ENCODE data around the gene ACE. TPM values are rescaled to one million over a fixed set of nuclear protein-coding genes. Genes with fewer than 3 reads are reported as not detected.
"Not testable (repeated sequence)": the region's sequence is repeated elsewhere in the genome, so short reads cannot be mapped to it uniquely, and the experiment has no call there.

The ACE gene
- total RNA-seq, 1 donor from 2014 or later, result not detected

DNA sequence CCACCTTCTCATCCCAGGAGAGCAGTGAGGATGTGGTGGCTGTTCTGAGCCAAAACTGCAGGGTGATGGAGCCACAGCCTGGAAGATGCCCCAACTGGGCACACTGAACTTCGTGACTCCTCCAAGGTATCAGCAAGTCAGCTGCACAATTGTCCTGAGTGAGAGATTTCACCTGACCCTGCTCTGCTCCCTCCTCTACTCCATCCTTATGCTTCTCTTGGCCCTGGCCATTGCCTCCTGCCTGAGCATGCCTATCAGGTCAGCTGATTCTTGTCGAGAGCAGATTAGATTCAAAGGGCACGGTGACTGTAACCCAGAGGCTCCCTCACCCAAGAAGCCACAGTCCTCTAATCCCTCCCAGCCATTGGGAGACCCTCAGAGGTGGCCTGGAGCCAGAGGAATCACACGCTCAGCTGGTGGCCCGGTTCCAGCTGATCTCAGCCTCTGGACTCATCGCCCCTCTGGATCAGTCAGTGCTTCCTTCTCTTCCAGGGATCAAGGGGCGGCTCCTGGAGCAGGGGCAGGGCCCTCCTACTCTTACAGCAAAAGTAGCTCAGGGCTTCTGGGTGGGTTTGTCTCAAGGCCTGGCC lies 23.8 kb upstream of the ACE start:
- H3K4me3 Mint-ChIP-seq, result no peak overlapping the region
- no peak overlapping the region for H3K9ac ChIP-seq
- H3K27me3 ChIP-seq, result no peaks in the 10 kb centered on the region
- TF ChIP-seq CTCF (IDR thresholded peaks at IDR 0.05) (no peak), EZH2phosphoT487 (IDR thresholded peaks at IDR 0.05) (no peak), EZH2 (IDR thresholded peaks at IDR 0.05) (no peak)
- no peaks in the 10 kb centered on the region for H3K36me3 ChIP-seq
- H3K4me2 ChIP-seq, result no peak overlapping the region
- H3K9me3 ChIP-seq (ENCODE audit: low read depth), result no peaks in the 10 kb centered on the region
- no peak overlapping the region for H3K4me3 ChIP-seq
- H4K20me1 ChIP-seq (ENCODE audit: low read depth), result no peaks in the 10 kb centered on the region
- H3K4me1 ChIP-seq, result no peaks in the 10 kb centered on the region
- peaks cover 17% of the 10 kb centered on the region for H3K4me1 Mint-ChIP-seq
- H3K27ac ChIP-seq, result no peak overlapping the region
- no peak for DNase-seq (ENCODE audit: low spot score)
- no peaks in the 10 kb centered on the region for H3F3A ChIP-seq (ENCODE audit: low read depth)
- peaks cover 6% of the 10 kb centered on the region for H3K9me3 Mint-ChIP-seq
- no peak overlapping the region for H3K27ac Mint-ChIP-seq
- H3K79me2 ChIP-seq (ENCODE audit: low read depth), result no peaks in the 10 kb centered on the region
- no peak overlapping the region for H2AFZ ChIP-seq (replicated peaks)
- peaks cover 3% of the 10 kb centered on the region for H3K36me3 Mint-ChIP-seq
- H3K27me3 Mint-ChIP-seq (ENCODE audit: insufficient read depth, low read depth), result peaks cover 16% of the 10 kb centered on the region

- H3K27me3 ChIP-seq; H3K4me1 ChIP-seq; H3K4me3 Mint-ChIP-seq; H3K27ac ChIP-seq; H2AFZ ChIP-seq (replicated peaks); H3K27me3 Mint-ChIP-seq (ENCODE audit: insufficient read depth, low read depth); DNase-seq (ENCODE audit: low spot score); H3K4me3 ChIP-seq; H3F3A ChIP-seq (ENCODE audit: low read depth); H3K27ac Mint-ChIP-seq; H3K9ac ChIP-seq; H4K20me1 ChIP-seq (ENCODE audit: low read depth); H3K36me3 Mint-ChIP-seq; H3K36me3 ChIP-seq; H3K9me3 ChIP-seq (ENCODE audit: low read depth); H3K9me3 Mint-ChIP-seq; H3K4me2 ChIP-seq; H3K79me2 ChIP-seq (ENCODE audit: low read depth): not testable (repeated sequence)
- H3K4me1 Mint-ChIP-seq, result peaks cover 14% of the 10 kb centered on the region
Measured at GRCh38 chr17:63454357-63454756, 22.5 kb upstream of the ACE start.

GRCh38 chr17:63454915-63455314 lies 21.9 kb upstream of the ACE start:
- Histone ChIP-seq H3K27ac (no peak overlapping the region), H3K9ac (no peak overlapping the region), H3K4me2 (no peak overlapping the region), H3K9me3 (ENCODE audit: low read depth) (no peaks in the 10 kb centered on the region), H3K36me3 (no peaks in the 10 kb centered on the region), H2AFZ (replicated peaks) (no peak overlapping the region), H3K4me3 (no peak overlapping the region), H3K27me3 (no peaks in the 10 kb centered on the region), H3K4me1 (peaks cover 3% of the 10 kb centered on the region), H3F3A (ENCODE audit: low read depth) (no peaks in the 10 kb centered on the region), H4K20me1 (ENCODE audit: low read depth) (no peaks in the 10 kb centered on the region), H3K79me2 (ENCODE audit: low read depth) (no peaks in the 10 kb centered on the region)
- H3K4me1 Mint-ChIP-seq, result peaks cover 13% of the 10 kb centered on the region
- no peak for DNase-seq (ENCODE audit: low spot score)
- no peak for TF ChIP-seq CTCF (IDR thresholded peaks at IDR 0.05)
- no peak for TF ChIP-seq EZH2phosphoT487 (IDR thresholded peaks at IDR 0.05)
- no peak for TF ChIP-seq EZH2 (IDR thresholded peaks at IDR 0.05)
- peak overlapping the region; percentile 7 for H3K27ac Mint-ChIP-seq
- peaks cover 6% of the 10 kb centered on the region for H3K9me3 Mint-ChIP-seq
- no peak overlapping the region for H3K4me3 Mint-ChIP-seq
- H3K36me3 Mint-ChIP-seq, result peaks cover 3% of the 10 kb centered on the region
- H3K27me3 Mint-ChIP-seq (ENCODE audit: insufficient read depth, low read depth), result peaks cover 12% of the 10 kb centered on the region

GRCh38 chr17:63455417-63455816 lies 21.4 kb upstream of the ACE start:
- H3K4me1 Mint-ChIP-seq, result peaks cover 10% of the 10 kb centered on the region
- H3K4me3 Mint-ChIP-seq, result no peak overlapping the region
- H3K9me3 ChIP-seq (ENCODE audit: low read depth), result no peaks in the 10 kb centered on the region
- H4K20me1 ChIP-seq (ENCODE audit: low read depth), result no peaks in the 10 kb centered on the region
- no peak overlapping the region for H3K4me3 ChIP-seq
- peaks cover 3% of the 10 kb centered on the region for H3K36me3 Mint-ChIP-seq
- no peaks in the 10 kb centered on the region for H3K27me3 ChIP-seq
- H3K27ac ChIP-seq, result no peak overlapping the region
- peaks cover 13% of the 10 kb centered on the region for H3K27me3 Mint-ChIP-seq (ENCODE audit: insufficient read depth, low read depth)
- H3K4me1 ChIP-seq, result peaks cover 4% of the 10 kb centered on the region
- H3K36me3 ChIP-seq, result no peaks in the 10 kb centered on the region
- peaks cover 6% of the 10 kb centered on the region for H3K9me3 Mint-ChIP-seq
- no peak overlapping the region for H2AFZ ChIP-seq (replicated peaks)
- H3K9ac ChIP-seq, result no peak overlapping the region
- no peaks in the 10 kb centered on the region for H3K79me2 ChIP-seq (ENCODE audit: low read depth)
- TF ChIP-seq EZH2 (IDR thresholded peaks at IDR 0.05), result no peak
- no peak for TF ChIP-seq CTCF (IDR thresholded peaks at IDR 0.05)
- TF ChIP-seq EZH2phosphoT487 (IDR thresholded peaks at IDR 0.05), result no peak
- DNase-seq (ENCODE audit: low spot score), result no peak
- no peak overlapping the region for H3K4me2 ChIP-seq
- H3F3A ChIP-seq (ENCODE audit: low read depth), result no peaks in the 10 kb centered on the region
- peak overlapping the region; percentile 7 for H3K27ac Mint-ChIP-seq

All from neural progenitor cell (in vitro differentiated cells).